ENCODE measurements around the gene BCL6B.

DNA sequence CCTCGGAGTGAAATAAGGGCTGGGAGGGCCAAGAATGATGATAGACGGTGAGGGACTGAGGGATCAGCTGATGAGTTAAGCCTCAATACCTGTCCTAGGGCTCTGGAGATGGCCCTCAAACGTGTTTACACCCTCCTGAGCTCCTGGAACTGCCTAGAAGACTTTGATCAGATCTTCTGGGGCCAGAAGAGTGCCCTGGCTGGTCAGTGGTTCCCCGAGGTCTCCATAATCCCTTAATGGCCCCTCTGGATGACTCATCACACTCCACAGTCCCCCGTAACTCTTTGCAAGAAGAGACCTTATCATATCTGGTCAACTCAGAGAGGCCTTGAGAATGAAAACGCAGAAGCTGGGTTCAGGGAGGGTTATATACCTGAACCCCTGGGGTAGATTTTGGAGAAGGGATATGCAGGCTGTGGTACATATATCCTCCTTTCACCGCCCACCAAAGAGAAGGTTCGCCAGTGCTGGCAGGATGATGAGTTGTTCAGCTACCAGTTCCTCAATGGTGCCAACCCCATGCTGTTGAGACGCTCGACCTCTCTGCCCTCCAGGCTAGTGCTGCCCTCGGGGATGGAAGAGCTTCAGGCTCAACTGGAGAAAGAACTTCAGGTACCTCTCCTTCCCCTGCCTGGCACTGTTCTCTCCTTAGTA lies 23.9 kb upstream of the BCL6B start:
- TF ChIP-seq, protein P1, sequence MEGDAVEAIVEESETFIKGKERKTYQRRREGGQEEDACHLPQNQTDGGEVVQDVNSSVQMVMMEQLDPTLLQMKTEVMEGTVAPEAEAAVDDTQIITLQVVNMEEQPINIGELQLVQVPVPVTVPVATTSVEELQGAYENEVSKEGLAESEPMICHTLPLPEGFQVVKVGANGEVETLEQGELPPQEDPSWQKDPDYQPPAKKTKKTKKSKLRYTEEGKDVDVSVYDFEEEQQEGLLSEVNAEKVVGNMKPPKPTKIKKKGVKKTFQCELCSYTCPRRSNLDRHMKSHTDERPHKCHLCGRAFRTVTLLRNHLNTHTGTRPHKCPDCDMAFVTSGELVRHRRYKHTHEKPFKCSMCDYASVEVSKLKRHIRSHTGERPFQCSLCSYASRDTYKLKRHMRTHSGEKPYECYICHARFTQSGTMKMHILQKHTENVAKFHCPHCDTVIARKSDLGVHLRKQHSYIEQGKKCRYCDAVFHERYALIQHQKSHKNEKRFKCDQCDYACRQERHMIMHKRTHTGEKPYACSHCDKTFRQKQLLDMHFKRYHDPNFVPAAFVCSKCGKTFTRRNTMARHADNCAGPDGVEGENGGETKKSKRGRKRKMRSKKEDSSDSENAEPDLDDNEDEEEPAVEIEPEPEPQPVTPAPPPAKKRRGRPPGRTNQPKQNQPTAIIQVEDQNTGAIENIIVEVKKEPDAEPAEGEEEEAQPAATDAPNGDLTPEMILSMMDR (conservative IDR thresholded peaks at IDR 0.05; ENCODE audit: low read depth, low read length), result no peak
- no peak for TF ChIP-seq POLR2A (IDR thresholded peaks at IDR 0.05; ENCODE audit: low read depth, low read length)
- no peak for TF ChIP-seq MAZ (IDR thresholded peaks at IDR 0.05; ENCODE audit: borderline replicate concordance, low read depth, low read length)
- no peak for TF ChIP-seq CHD1 (IDR thresholded peaks at IDR 0.05; ENCODE audit: low read depth, low read length)
